ENCODE results near the gene RABEP2. TPM values are rescaled to one million over a fixed set of nuclear protein-coding genes. Genes with fewer than 3 reads are reported as not detected.
"Not testable (repeated sequence)": the region's sequence is repeated elsewhere in the genome, so short reads cannot be mapped to it uniquely, and the experiment has no call there.

RABEP2 gene
- total and polyA plus RNA-seq, 2 donors: 12.6 to 21.2 TPM

DNA sequence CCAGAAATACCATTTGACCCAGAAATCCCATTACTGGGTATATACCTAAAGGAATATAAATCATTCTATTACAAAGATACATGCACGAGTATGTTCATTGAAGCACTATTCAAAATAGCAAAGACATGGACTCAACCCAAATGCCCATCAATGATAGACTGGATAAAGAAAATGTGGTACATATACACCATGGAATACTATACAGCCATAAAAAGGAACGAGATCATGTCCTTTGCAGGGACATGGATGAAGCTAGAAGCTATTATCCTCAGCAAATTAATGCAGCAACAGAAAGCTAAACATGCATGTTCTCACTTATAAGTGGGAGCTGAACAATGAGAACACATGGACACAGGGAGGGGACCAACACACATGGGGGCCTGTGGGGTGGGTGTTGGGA is 1.2 kb upstream of the RABEP2 start:
- H3K4me3 ChIP-seq (ENCODE audit: low read length in 2 of 2); DNase-seq (ENCODE audit: low read depth in 6 of 9, low spot score in 9 of 9); H3K27me3 ChIP-seq (ENCODE audit: control insufficient read depth in 2 of 2, insufficient read depth in 1 of 2, low read length in 1 of 2); H3K27ac ChIP-seq (ENCODE audit: low read depth in 1 of 2, low read length in 1 of 2); H3K9me3 ChIP-seq (ENCODE audit: control insufficient read depth in 2 of 2, insufficient read depth in 1 of 2, low read length in 1 of 2): not testable (repeated sequence)
- Histone ChIP-seq H3K36me3 (ENCODE audit: control insufficient read depth in 2 of 2, insufficient read depth in 2 of 2, low read length in 1 of 2) (peaks cover 9 to 13% of the 10 kb centered on the region in 2 donors), H3K4me1 (ENCODE audit: control insufficient read depth in 2 of 2, insufficient read depth in 2 of 2, low read length in 2 of 2) (peaks cover 11 to 40% of the 10 kb centered on the region in 2 donors)
- 76% methylated on average over 2 of the region's 2 CpGs for WGBS

DNA sequence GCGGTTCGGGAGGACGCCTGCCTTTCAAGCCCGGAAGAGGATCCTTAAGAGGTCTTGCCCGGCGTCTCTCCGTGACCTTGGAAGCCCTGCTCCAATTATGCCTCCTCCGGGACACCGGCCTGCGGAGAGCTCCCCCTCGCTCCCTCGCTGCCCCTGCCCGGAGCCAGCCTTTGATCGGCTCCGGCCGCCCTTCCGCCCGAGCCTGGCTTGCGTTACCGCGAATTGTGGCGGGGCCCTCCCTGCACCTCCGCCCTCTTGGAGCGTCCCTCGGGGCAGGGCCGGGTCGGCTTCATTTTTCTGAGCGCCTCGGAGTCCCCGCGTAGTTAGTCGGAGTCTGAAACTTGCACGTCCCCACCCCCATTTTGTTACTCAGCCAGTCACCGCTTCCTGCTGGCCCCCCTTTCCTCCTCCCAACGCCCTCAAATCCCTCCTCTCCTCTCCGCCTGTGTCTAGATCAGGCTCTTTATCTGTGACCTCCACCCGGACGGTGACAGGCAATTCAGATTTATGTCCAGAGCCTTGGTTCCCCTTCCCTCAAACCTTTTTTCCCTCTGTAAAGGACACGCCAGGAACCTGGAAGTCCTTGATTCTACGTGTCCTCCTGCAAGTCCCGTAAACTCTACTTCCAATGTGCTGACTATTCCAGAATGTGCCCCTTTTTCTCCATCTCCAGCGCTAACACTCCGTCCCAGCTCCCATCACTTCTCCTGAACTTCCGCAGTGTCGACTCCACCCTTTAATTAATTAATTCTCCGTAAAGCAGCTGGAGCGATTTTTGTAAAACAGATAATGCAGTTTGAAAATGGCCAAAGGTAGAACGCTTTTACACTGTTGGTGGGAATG is 569 bp upstream of the RABEP2 start:
- peaks cover 11 to 18% of the 10 kb centered on the region in 2 donors for H3K36me3 ChIP-seq (ENCODE audit: control insufficient read depth in 2 of 2, insufficient read depth in 2 of 2, low read length in 1 of 2)
- H3K4me3 ChIP-seq (ENCODE audit: low read length in 2 of 2): peak overlapping the region; percentile 77 to 100
- peak in 7 of 9 donors; percentile 64 to 90 (median 73) for DNase-seq (ENCODE audit: low read depth in 6 of 9, low spot score in 9 of 9)

DNA sequence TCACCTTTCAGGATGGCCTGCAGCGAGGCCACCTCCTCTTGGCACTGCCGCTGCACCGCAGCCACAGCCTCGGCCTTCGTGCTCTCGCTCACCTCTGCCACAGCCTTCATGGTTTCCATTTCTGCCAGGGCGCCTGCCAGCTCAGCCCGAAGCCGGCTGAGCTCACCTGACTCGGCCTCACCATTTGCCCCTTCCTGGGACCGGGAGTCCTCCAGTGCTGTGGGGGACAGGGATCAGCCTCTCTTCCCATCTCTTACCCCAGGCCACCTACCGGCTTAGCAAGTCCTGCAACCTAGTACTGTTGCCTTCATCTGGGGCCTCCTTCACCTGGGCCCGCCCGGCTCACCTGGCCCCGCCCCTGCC is 658 bp downstream of the RABEP2 start:
- 63% methylated on average over 15 of the region's 15 CpGs for WGBS
- peak overlapping the region; percentile 77 to 100 for H3K4me3 ChIP-seq (ENCODE audit: low read length in 2 of 2)
- H3K9me3 ChIP-seq (ENCODE audit: control insufficient read depth in 2 of 2, insufficient read depth in 1 of 2, low read length in 1 of 2): peaks cover 0 to 3% of the 10 kb centered on the region in 2 donors
- DNase-seq (ENCODE audit: low read depth in 6 of 9, low spot score in 9 of 9): no peak
- no peaks in the 10 kb centered on the region for H3K27me3 ChIP-seq (ENCODE audit: control insufficient read depth in 2 of 2, insufficient read depth in 1 of 2, low read length in 1 of 2)
- H3K27ac ChIP-seq (ENCODE audit: low read depth in 1 of 2, low read length in 1 of 2): peak overlapping the region; percentile 99 to 100
- H3K4me1 ChIP-seq (ENCODE audit: control insufficient read depth in 2 of 2, insufficient read depth in 2 of 2, low read length in 2 of 2): peaks cover 7 to 26% of the 10 kb centered on the region in 2 donors
- peaks cover 18 to 24% of the 10 kb centered on the region in 2 donors for H3K36me3 ChIP-seq (ENCODE audit: control insufficient read depth in 2 of 2, insufficient read depth in 2 of 2, low read length in 1 of 2)

More for the DNA sequence above, 569 bp upstream of the RABEP2 start:
- H3K4me1 ChIP-seq (ENCODE audit: control insufficient read depth in 2 of 2, insufficient read depth in 2 of 2, low read length in 2 of 2): peaks cover 7 to 33% of the 10 kb centered on the region in 2 donors
- 2% methylated on average over 48 of the region's 48 CpGs for WGBS
- peak overlapping the region; percentile 99 to 100 for H3K27ac ChIP-seq (ENCODE audit: low read depth in 1 of 2, low read length in 1 of 2)
- H3K9me3 ChIP-seq (ENCODE audit: control insufficient read depth in 2 of 2, insufficient read depth in 1 of 2, low read length in 1 of 2): peaks cover 0 to 3% of the 10 kb centered on the region in 2 donors
- H3K27me3 ChIP-seq (ENCODE audit: control insufficient read depth in 2 of 2, insufficient read depth in 1 of 2, low read length in 1 of 2): no peaks in the 10 kb centered on the region

DNA sequence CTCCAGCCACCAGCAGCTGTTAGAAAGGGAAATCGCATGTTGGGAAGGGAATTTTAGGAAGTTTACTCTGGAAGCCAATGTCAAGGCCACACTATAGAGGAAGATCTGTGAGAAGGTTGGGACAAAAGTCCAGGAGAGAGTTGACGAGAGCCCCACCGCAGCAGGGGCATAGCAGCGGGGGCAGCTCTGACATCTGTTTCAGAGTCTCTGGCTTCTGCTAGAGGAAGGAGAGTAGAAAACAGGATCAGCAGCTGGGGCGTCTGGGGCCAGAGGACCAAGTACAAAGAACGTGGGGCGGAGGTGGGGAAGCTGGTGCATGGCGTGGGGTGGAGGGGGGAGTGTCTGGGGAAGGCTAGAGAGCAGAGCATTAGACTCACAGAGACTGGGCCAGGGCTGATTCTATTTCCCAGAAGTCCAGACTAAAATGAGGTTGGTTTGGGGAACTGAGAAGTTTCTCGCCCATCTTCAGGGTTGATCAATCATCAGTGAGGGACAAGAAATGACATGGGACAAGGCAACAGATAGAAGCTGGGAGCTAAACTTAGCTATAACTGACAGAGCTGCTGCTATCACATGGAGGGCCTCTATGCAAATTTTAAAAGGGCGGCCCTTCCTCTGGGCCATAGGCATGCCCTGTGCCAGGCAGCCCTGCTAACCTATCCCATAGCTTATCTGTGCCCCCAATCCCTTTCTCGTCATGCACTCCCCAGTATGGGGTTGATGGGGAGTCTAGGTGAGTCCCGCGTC is 1.2 kb downstream of the RABEP2 start:
- H3K4me3 ChIP-seq (ENCODE audit: low read length in 2 of 2): peak overlapping the region; percentile 77 to 100
- DNase-seq (ENCODE audit: low read depth in 6 of 9, low spot score in 9 of 9): peak in 3 of 9 donors; percentile 45 to 66 (median 48)
- peak overlapping the region; percentile 99 to 100 for H3K27ac ChIP-seq (ENCODE audit: low read depth in 1 of 2, low read length in 1 of 2)
- H3K4me1 ChIP-seq (ENCODE audit: control insufficient read depth in 2 of 2, insufficient read depth in 2 of 2, low read length in 2 of 2): peaks cover 7 to 26% of the 10 kb centered on the region in 2 donors
- no peaks in the 10 kb centered on the region for H3K27me3 ChIP-seq (ENCODE audit: control insufficient read depth in 2 of 2, insufficient read depth in 1 of 2, low read length in 1 of 2)
- peaks cover 24 to 30% of the 10 kb centered on the region in 2 donors for H3K36me3 ChIP-seq (ENCODE audit: control insufficient read depth in 2 of 2, insufficient read depth in 2 of 2, low read length in 1 of 2)
- H3K9me3 ChIP-seq (ENCODE audit: control insufficient read depth in 2 of 2, insufficient read depth in 1 of 2, low read length in 1 of 2): peaks cover 0 to 3% of the 10 kb centered on the region in 2 donors
- WGBS: 84% methylated on average over 13 of the region's 13 CpGs

DNA sequence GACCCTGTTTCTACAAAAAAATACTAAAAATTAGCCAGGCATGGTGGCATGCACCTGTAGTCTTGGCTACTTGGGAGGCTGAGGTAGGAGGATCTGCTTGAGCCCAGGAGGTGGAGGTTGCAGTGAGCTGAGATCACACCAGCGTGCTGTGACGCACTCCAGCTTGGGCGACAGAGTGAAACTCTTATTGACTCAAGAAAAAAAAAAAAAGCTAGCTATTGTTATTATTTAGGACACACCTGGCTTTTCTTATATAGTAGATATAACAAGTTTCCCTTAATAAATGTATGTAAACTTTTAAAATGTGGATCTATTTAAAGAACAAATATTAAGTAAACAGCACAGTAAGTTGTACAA is 1.8 kb downstream of the RABEP2 start:
- WGBS: 96% methylated on average over 3 of the region's 3 CpGs
- Histone ChIP-seq H3K9me3 (ENCODE audit: control insufficient read depth in 2 of 2, insufficient read depth in 1 of 2, low read length in 1 of 2) (peaks cover 0 to 3% of the 10 kb centered on the region in 2 donors), H3K27ac (ENCODE audit: low read depth in 1 of 2, low read length in 1 of 2) (peak overlapping the region in 1 of 2 donors; percentile 100), H3K4me3 (ENCODE audit: low read length in 2 of 2) (no peak overlapping the region), H3K36me3 (ENCODE audit: control insufficient read depth in 2 of 2, insufficient read depth in 2 of 2, low read length in 1 of 2) (peaks cover 29 to 36% of the 10 kb centered on the region in 2 donors), H3K4me1 (ENCODE audit: control insufficient read depth in 2 of 2, insufficient read depth in 2 of 2, low read length in 2 of 2) (peaks cover 7 to 26% of the 10 kb centered on the region in 2 donors), H3K27me3 (ENCODE audit: control insufficient read depth in 2 of 2, insufficient read depth in 1 of 2, low read length in 1 of 2) (no peaks in the 10 kb centered on the region)
- no peak for DNase-seq (ENCODE audit: low read depth in 6 of 9, low spot score in 9 of 9)

DNA sequence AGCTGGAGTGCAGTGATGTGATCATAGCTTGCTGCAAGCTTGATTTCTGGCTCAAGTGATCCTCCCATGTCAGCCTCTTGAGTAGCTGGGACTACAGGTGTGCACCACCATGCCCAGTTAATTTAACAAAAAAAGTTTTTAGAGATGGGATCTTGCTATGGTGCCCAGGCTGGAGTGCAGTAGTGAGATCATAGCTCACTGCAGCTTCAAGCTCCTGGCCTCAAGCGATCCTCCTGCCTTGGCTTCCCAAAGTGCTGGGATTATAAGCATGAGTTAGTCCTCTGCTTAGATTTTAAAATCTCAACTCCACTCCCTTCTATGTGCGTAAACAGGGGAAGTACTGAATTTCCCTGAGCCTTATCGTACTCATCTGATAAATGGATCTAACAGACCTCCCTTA is 6.3 kb downstream of the RABEP2 start:
- no peak for DNase-seq (ENCODE audit: low read depth in 6 of 9, low spot score in 9 of 9)
- WGBS: over 99% methylated on average over 3 of the region's 3 CpGs
- H3K36me3 ChIP-seq (ENCODE audit: control insufficient read depth in 2 of 2, insufficient read depth in 2 of 2, low read length in 1 of 2): peaks cover 56 to 62% of the 10 kb centered on the region in 2 donors
- no peak overlapping the region for H3K4me3 ChIP-seq (ENCODE audit: low read length in 2 of 2)
- H3K4me1 ChIP-seq (ENCODE audit: control insufficient read depth in 2 of 2, insufficient read depth in 2 of 2, low read length in 2 of 2): peaks cover 7 to 18% of the 10 kb centered on the region in 2 donors
- H3K27ac ChIP-seq (ENCODE audit: low read depth in 1 of 2, low read length in 1 of 2): no peak overlapping the region
- no peaks in the 10 kb centered on the region for H3K27me3 ChIP-seq (ENCODE audit: control insufficient read depth in 2 of 2, insufficient read depth in 1 of 2, low read length in 1 of 2)
- peaks cover 0 to 3% of the 10 kb centered on the region in 2 donors for H3K9me3 ChIP-seq (ENCODE audit: control insufficient read depth in 2 of 2, insufficient read depth in 1 of 2, low read length in 1 of 2)

DNA sequence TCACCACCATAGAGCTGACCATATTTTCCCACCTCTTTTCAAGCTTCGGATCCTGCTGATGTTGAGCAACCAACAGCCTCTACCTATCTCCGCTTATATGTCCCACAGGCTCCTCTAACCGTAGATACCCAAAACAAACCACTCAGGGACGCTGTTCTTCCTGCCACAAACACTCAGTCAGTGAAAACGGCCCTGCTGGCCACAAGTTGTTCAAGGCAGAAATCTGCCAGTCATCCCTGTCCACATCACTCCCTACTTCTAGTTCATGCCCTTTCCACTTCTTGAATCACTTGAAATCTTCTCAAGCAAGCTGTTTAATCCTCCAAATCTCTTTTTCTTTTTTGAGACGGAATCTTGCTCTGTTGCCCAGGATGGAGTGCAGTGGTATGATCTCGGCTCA is 7.9 kb downstream of the RABEP2 start:
- 96% methylated on average over 7 of the region's 7 CpGs for WGBS
- Histone ChIP-seq H3K9me3 (ENCODE audit: control insufficient read depth in 2 of 2, insufficient read depth in 1 of 2, low read length in 1 of 2) (no peaks in the 10 kb centered on the region), H3K27ac (ENCODE audit: low read depth in 1 of 2, low read length in 1 of 2) (no peak overlapping the region), H3K4me3 (ENCODE audit: low read length in 2 of 2) (no peak overlapping the region), H3K27me3 (ENCODE audit: control insufficient read depth in 2 of 2, insufficient read depth in 1 of 2, low read length in 1 of 2) (no peaks in the 10 kb centered on the region), H3K36me3 (ENCODE audit: control insufficient read depth in 2 of 2, insufficient read depth in 2 of 2, low read length in 1 of 2) (peaks cover 57 to 63% of the 10 kb centered on the region in 2 donors), H3K4me1 (ENCODE audit: control insufficient read depth in 2 of 2, insufficient read depth in 2 of 2, low read length in 2 of 2) (peaks cover 7 to 18% of the 10 kb centered on the region in 2 donors)
- no peak for DNase-seq (ENCODE audit: low read depth in 6 of 9, low spot score in 9 of 9)

DNA sequence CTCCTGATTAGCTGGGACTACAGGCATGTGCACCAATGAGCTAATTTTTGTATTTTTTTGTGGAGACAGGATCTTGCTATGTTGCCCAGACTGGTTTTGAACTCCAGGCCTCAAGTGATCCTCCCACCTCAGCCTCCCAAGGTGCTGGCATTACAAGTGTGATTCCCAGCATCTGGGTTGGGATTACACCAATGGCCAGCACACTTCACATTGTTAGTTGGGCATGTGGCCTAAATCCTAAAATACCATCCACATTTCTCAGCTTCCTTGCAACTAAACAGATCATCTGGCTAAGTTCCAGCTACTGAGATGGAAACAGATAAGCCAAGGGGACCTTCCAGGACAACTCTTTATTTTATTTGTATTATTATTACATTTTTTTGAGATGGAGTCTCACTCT is 9.9 kb downstream of the RABEP2 start:
- Histone ChIP-seq H3K4me3 (ENCODE audit: low read length in 2 of 2) (no peak overlapping the region), H3K9me3 (ENCODE audit: control insufficient read depth in 2 of 2, insufficient read depth in 1 of 2, low read length in 1 of 2) (no peaks in the 10 kb centered on the region), H3K4me1 (ENCODE audit: control insufficient read depth in 2 of 2, insufficient read depth in 2 of 2, low read length in 2 of 2) (peaks cover 7 to 18% of the 10 kb centered on the region in 2 donors), H3K27ac (ENCODE audit: low read depth in 1 of 2, low read length in 1 of 2) (no peak overlapping the region), H3K36me3 (ENCODE audit: control insufficient read depth in 2 of 2, insufficient read depth in 2 of 2, low read length in 1 of 2) (peaks cover 60 to 61% of the 10 kb centered on the region in 2 donors), H3K27me3 (ENCODE audit: control insufficient read depth in 2 of 2, insufficient read depth in 1 of 2, low read length in 1 of 2) (no peaks in the 10 kb centered on the region)
- no peak for DNase-seq (ENCODE audit: low read depth in 6 of 9, low spot score in 9 of 9)
